RWPE2 (cell line): ENCODE measurements around the gene ERFE.

ENCODE experiments used
- ATAC-seq: fragments of 200-7000 bp; cut with Tn5 transposase; 3 replicates; pipeline ENCODE4 v1.9.1; 2021; ENCODE audit warnings: low read depth
- DNase-seq: peaks from one replicate; pipeline ENCODE4 v3.0.0-alpha.2; 2020; ENCODE audit warnings: low spot score
- H3K27ac ChIP-seq: fragments of 450-650 bp; 2 replicates; pipeline ENCODE4 v1.5.1; 2017; ENCODE audit warnings: mild to moderate bottlenecking; ENCODE audit not compliant: poor library complexity, severe bottlenecking
- H3K27me3 ChIP-seq: fragments of 250-450 bp; sonication (Bioruptor Pico); 2 replicates; pipeline ENCODE4 v1.5.1; 2021; ENCODE audit warnings: mild to moderate bottlenecking, moderate library complexity; ENCODE audit not compliant: insufficient read depth, poor library complexity, severe bottlenecking
- H3K36me3 ChIP-seq: fragments of 250-450 bp; sonication (Bioruptor Pico); 2 replicates; pipeline ENCODE4 v1.5.1; 2020; ENCODE audit warnings: low read depth, mild to moderate bottlenecking, moderate library complexity
- H3K4me1 ChIP-seq: fragments of 250-450 bp; sonication (Bioruptor Pico); 2 replicates; pipeline ENCODE4 v1.5.1; 2021; ENCODE audit warnings: mild to moderate bottlenecking, moderate library complexity; ENCODE audit not compliant: insufficient read depth, poor library complexity, severe bottlenecking
- H3K4me3 ChIP-seq: fragments of 250-450 bp; sonication (Bioruptor Pico); 2 replicates; pipeline ENCODE4 v1.5.1; 2021; ENCODE audit warnings: mild to moderate bottlenecking, moderate library complexity; ENCODE audit not compliant: severe bottlenecking
- H3K9me3 ChIP-seq: fragments of 250-450 bp; sonication (Bioruptor Pico); 2 replicates; pipeline ENCODE4 v1.5.1; 2021; ENCODE audit warnings: mild to moderate bottlenecking, moderate library complexity; ENCODE audit not compliant: severe bottlenecking
- TF ChIP-seq, protein P1 (sequence below): fragments of 450-650 bp; IDR thresholded peaks from one replicate; pipeline ENCODE4 v1.5.1; 2017; ENCODE audit warnings: mild to moderate bottlenecking, moderate library complexity; ENCODE audit not compliant: poor library complexity, severe bottlenecking

Gene ERFE

DNA sequence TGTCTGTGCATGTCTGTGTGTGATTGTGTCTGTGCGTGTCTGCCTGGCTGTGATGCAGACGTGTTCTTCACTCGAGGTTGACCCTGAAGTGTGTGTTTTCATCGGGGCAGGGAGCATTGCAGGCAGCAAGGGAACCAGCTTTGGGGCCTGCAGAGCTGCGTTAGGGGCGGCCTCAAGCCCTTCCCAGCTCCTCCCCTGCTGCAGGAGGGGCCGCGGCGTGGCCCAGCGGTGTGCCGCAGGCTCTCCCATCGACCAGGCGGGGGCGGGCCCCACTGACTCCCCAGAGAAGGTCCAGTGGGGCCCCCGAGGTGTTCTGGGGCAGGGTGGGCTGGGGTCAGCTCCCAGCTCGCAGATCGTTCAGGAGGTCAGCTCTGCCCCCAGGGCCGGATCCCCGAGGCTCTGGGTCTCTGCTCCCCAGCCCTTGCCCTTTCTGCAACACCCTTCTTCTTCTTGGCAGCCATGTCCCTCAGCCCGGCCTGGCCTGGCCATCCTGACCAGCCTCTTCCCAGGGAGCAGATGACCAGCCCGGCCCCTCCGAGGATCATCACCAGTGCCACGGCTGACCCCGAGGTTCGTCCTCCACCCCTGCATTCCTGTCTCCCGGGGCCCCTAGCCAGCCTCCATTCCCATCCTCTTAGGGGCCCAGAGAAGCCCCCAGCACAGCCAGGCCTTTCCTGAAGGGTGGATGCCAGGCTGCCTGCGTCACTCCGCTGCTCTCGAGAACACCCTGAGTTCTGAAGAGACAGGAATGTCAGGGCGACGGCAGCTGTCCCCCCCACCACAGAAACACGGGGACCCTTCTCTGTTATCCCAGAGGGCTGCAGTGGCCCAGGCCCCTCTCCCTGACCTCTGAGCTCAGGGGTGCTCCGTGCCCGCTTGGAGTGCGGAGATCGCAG lies 31.4 kb upstream of the ERFE start:
- Histone ChIP-seq H3K27me3 (no peaks in the 10 kb centered on the region), H3K4me3 (no peak overlapping the region), H3K9me3 (no peaks in the 10 kb centered on the region), H3K36me3 (no peaks in the 10 kb centered on the region), H3K4me1 (no peaks in the 10 kb centered on the region), H3K27ac (no peak overlapping the region)
- DNase-seq (no peak), ATAC-seq (peak; percentile 44)
- TF ChIP-seq, protein P1, sequence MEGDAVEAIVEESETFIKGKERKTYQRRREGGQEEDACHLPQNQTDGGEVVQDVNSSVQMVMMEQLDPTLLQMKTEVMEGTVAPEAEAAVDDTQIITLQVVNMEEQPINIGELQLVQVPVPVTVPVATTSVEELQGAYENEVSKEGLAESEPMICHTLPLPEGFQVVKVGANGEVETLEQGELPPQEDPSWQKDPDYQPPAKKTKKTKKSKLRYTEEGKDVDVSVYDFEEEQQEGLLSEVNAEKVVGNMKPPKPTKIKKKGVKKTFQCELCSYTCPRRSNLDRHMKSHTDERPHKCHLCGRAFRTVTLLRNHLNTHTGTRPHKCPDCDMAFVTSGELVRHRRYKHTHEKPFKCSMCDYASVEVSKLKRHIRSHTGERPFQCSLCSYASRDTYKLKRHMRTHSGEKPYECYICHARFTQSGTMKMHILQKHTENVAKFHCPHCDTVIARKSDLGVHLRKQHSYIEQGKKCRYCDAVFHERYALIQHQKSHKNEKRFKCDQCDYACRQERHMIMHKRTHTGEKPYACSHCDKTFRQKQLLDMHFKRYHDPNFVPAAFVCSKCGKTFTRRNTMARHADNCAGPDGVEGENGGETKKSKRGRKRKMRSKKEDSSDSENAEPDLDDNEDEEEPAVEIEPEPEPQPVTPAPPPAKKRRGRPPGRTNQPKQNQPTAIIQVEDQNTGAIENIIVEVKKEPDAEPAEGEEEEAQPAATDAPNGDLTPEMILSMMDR, result no peak

- Histone ChIP-seq H3K4me3 (no peak overlapping the region), H3K36me3 (no peaks in the 10 kb centered on the region), H3K27ac (no peak overlapping the region), H3K27me3 (no peaks in the 10 kb centered on the region), H3K9me3 (no peaks in the 10 kb centered on the region), H3K4me1 (no peaks in the 10 kb centered on the region)
- TF ChIP-seq, protein P1, result no peak
- ATAC-seq (no peak), DNase-seq (no peak)
Measured at GRCh38 chr2:238128061-238128440, 30.7 kb upstream of the ERFE start.

GRCh38 chr2:238128534-238129001 lies 30.2 kb upstream of the ERFE start:
- no peak for ATAC-seq
- Histone ChIP-seq H3K4me3 (no peak overlapping the region), H3K27me3 (no peaks in the 10 kb centered on the region), H3K27ac (no peak overlapping the region), H3K9me3 (no peaks in the 10 kb centered on the region), H3K4me1 (no peaks in the 10 kb centered on the region), H3K36me3 (no peaks in the 10 kb centered on the region)
- TF ChIP-seq, protein P1, result no peak
- no peak for DNase-seq

DNA sequence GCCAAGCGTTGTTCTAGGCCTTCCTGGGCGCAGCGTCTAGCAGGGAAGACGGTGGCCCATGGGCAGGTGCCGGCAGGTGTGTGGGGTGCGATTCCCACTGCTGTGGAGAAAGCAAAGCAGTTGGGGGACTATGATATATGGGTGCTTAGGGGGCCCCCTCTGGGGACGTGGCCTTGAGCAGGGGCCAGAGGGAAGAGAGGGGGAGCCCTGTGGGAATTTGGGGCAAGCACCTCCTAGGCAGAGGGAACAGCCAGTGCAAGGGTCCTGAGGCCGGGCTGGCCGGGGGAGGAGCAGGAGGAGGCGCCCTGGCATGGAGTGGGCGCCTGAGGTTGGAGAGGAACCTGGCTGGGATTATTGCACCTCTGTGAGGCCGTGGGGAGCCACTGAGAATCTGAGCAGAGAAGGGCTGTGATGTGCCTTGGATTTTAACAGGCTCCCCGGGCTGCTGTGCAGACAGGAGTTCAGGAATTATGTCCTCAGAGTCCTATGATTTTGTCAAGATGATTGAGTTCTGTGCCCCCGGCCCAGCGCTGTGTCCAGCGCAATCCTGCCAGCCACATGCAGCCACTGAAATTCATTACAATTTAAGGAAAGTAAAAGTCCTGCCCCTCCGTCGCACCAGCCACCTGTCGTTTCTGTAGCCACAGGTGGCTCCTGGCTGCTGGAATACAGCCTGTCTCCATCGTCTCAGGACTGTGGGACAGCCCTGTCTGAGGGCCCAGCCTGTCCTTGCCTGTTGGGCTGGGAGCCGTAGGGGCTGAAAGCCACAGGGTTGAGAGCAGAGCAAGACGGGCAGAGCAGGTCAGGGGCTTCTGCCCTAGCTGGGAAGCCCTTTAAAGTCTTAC lies 29.4 kb upstream of the ERFE start:
- DNase-seq (no peak), ATAC-seq (no peak)
- no peaks in the 10 kb centered on the region for H3K36me3 ChIP-seq
- TF ChIP-seq, protein P1, result no peak
- H3K27me3 ChIP-seq, result no peaks in the 10 kb centered on the region
- H3K4me3 ChIP-seq, result no peak overlapping the region
- H3K9me3 ChIP-seq, result no peaks in the 10 kb centered on the region
- H3K27ac ChIP-seq, result no peak overlapping the region
- no peaks in the 10 kb centered on the region for H3K4me1 ChIP-seq
